ENCODE results near the gene LRRC2. TPM values are rescaled to one million over a fixed set of nuclear protein-coding genes. Genes with fewer than 3 reads are reported as not detected.
A peak's percentile ranks its signal among the peaks of the same experiment; 100 is the strongest.
"Not testable (repeated sequence)": the region's sequence is repeated elsewhere in the genome, so short reads cannot be mapped to it uniquely, and the experiment has no call there.

Gene LRRC2
- polyA plus RNA-seq, 4 donors, result 1.9 to 2.4 (median 2.1) TPM

DNA sequence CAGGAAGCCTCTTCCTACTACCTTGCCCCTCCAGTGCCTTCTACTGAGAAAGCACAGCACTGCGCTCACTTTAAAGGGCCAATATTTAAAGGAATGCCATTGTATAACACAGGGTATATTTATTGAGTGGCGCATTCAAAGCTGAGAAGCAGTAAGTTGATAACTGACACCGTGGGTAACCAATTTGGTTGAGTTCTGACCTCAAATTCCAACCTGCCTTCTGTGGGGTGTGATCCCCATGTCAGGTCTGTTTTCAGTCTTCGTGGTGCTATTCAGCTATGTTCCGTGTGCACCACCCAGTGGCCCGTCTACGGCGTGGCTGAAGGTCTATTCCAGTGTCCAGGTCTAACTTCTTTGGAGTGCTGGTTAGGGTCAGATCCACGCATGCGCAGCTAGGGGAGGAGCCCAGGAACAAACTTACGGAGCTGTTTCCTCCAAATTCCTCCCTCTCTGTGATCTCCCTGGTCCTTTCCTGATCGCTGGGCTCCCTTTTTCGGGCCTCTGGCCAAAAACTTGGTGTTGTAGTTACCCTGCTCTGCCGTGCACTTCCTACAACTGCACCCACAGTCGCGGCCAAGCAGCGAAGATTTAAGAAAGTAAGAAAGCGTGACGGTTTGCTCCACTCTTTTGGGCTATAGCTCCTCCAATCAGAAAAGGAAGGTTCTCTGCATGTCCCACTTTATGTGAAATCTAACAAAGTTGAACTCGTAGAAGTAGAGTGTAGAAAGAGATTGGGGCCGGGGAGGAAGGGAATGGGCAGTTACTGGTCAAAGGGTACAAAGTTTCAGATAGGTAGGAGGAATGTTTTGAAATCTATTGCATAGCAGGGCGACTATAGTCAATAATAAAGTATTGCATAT, 7.7 kb downstream of the LRRC2 start:
- DNase-seq (ENCODE audit: low read depth in 4 of 4, low spot score in 3 of 4), result peak; percentile 52 to 78 (median 57)

DNA sequence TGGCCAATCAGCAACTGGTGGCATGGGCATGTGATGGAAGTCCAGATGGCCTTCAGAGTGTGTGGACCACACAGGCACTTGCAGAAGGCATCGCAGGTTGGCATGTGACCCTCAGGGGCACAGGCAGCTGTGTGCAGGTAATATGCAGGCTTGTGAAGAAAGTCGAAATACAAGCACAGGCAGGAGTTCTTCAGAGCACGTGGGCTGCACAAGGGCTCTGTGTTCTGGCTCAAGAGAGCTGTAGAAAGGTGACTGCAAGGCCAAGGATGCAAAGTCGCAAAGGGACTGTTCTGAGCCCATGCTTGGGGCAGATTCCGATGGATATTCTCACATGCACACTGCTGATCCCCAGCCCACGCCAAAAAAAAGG, 8.3 kb downstream of the LRRC2 start:
- DNase-seq (ENCODE audit: low read depth in 4 of 4, low spot score in 3 of 4), result no peak

DNA sequence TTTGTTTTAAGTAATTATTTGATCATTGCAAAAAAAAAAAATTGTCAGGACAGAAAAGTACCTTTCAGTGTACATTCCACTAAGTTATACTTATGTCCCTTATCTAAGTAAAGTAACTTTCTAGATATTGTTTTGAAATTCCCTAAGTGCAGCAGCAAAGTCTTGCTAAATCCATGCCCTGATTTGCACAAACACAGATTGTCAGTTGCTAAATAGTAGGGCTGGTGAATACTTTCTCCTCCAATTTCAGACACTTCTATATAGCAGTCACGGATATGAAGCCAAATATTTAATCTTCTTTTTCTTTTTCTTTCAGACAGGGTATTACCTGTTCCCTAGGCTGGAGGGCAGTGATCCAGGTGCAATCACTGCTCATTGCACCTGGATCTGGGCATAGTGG, 12.9 kb downstream of the LRRC2 start:
- DNase-seq (ENCODE audit: low read depth in 4 of 4, low spot score in 3 of 4), result no peak

DNA sequence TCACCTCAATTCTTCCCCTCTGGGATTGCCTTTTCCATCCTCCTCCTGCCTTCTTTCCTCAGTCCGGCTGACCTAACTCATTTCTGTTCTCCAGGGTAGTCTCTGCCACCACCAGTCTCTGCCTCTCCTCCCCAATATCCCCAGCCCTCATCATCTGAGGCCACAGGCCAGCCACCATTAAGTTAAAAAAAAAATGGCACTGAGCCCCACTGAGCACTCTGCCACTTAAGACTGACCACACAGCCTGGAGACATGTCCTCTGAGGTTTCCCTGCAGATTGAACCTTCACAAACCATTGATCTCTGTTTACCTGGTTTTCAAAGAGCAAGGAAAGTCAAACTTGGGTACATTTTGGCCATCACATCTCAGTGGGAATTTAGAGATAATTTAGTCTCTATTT, 13.6 kb downstream of the LRRC2 start:
- DNase-seq (ENCODE audit: low read depth in 4 of 4, low spot score in 3 of 4), result no peak

DNA sequence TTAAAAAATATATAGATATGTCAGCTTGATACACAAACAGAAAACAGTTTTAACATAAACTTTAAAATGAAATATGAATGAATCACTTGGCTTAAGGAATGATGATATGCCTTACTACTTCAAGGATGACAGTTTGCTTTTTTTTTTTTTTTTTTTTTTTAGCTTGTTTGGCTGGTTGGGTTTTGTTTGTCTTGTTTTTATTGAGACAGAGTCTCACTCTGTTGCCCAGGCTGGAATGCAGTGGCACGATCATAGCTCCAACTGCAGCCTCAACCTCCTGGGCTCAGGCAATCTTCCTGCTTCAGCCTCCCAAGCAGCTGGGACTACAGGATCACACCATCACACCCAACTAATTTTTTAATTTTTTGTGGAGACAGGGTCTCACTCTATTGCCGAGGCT, 14.5 kb downstream of the LRRC2 start:
- DNase-seq (ENCODE audit: low read depth in 4 of 4, low spot score in 3 of 4), result no peak

DNA sequence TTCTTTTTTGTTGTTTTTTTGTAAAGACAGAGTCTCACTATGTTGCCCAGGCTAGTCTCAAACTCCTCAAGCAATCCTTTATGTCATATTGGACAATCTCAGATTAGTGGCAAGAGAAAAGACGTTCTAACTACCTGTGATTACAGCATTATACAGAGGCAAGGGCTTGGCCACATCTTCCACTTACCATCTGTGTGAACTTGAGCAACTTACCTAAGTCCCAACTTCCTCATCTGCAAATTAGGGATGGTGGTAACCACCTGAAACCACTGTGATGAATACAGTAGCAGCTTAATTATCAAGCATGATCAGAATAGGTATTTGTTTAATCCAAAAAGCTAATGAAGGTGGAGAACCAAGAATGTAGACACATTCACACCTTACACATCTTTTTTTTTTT, 16.1 kb downstream of the LRRC2 start:
- DNase-seq (ENCODE audit: low read depth in 4 of 4, low spot score in 3 of 4), result no peak

DNA sequence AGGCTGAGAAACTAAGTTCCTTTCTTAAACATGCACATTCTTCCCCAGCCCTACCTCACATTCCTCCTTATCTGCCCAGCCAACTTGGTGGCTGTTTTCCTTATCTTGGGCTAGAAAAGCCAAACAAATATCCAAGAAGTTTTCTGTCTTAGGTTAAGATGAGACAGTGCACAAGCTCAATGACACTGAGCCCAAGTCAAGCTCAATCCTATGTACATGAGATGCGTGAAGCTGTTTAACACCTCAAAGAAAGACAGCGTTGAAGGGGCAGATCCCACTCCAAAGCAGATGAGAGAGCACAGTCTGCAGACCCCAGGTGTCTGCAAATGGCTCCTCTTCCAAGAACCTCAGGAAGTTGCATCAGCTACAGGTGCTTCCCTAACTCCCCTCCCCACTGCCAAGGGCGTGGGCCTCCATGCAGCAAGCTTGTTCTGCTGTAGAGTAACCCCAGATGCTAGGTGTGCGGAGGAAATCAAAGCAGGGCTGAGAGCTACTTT, 16.6 kb downstream of the LRRC2 start:
- DNase-seq (ENCODE audit: low read depth in 4 of 4, low spot score in 3 of 4), result no peak

DNA sequence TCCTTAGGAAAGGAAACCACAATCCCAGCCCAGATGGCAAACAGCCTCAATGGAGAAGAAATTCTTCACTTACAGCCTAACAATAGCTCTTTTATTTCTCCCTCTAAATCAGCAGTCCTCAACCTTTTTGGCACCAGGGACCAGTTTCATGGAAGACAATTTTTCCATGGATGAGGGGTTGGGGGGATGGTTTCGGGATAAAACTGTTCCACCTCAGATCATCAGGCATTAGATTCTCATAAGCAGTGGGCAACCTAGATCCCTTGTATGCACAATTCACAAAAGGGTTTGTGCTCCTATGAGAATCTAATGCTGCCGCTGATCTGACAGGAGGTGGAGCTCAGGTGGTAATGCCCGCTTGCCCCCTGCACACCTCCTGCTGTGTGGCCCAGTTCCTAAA, 17.5 kb downstream of the LRRC2 start:
- DNase-seq (ENCODE audit: low read depth in 4 of 4, low spot score in 3 of 4), result not testable (repeated sequence)

DNA sequence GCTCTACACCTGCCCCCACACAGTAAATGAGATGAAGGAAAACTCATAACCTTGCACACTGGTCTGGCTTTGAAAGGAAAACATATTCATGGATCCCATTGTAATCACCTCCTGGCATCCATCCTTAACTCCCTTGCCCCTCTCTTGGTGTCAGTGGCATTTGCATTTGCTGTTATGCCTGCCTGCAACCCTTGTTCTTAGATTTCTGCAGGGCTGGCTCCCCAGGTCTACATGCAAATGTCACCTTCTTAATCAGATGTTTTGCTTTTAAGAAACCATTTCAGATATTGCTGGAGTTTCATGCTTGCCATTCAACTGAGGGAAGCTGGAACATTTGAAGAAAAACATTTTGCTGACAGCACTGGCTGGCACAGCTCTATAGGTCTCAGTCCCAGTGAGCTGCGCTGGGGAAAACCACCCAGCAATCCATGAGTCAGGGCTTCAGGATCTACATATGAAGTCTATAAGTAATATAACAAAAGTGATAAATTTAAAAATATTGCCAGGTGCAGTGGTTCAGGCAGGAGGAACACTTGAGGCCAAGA, 19.1 kb downstream of the LRRC2 start:
- DNase-seq (ENCODE audit: low read depth in 4 of 4, low spot score in 3 of 4), result no peak

DNA sequence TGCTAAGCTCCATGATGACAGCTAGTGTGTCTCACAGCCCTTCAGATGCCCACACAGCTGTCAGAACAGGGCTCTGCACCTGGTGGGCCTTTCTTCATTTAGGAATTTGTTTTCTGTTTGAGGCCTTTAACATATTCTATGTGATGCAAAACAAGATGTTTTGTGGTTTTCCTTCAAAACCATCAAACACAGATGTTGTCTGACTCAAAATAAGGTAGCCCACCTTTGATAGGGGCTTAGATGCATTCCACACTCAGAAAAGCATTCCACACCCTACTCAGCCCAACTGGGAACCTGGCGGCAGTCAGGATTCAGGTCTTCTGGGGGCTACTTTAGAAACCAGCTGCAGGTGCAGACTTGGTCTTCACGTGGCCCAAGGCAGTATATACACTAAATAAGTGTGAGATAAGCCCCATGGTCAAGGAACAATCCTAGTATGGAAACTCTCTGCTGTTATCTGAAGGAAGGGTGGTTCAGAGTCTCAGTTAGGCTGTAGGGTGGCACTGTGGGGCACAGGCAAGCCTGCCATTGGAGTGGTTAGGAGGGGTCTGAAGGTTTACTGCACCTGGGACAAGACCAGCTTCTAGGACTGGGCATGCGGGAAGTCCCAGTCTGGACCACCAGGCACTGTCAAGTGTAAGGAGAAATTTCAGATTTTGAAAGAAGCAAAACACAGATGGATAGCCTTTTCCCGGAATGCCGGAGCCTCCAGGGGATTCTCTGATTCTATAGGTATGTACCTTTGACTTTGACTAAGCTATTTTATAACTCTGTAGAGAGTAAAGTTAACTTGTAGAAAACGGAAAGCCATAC, 20.1 kb downstream of the LRRC2 start:
- DNase-seq (ENCODE audit: low read depth in 4 of 4, low spot score in 3 of 4), result no peak

DNA sequence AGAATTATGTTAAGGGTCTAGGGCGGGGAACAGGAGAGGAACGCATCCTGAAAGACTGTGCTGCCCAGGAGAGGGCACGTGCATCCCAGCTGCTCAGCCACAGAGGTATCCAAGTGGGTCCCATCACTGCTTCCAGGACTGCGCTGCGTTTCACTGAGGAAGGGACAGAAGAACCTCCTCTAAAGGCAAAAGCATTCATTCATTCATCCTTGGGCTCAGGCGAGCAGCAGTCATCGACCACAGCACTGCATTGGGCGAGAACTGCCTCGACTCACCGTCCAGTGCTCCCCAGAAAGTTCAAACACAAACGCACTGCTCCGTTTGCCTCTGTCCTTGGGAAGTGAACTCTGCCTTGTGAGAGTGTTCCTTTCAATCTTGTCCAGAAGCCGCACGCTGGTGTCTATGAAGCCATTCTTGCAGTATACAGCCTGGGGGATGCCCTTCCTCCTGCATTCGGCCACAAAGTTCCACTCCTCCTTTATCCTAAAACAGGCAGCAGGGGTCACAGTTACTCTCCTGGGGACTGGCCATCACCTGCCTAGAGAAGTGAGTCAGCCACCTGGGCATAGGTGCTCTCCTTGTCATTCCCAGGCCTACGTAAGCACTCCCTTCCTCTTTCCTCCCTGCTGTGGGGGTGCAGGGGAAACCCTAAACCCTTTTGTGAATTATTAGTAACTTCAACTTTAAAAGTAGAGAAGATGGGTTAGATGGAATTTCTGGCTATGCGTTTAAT, 21.2 kb downstream of the LRRC2 start:
- no peak for DNase-seq (ENCODE audit: low read depth in 4 of 4, low spot score in 3 of 4)

DNA sequence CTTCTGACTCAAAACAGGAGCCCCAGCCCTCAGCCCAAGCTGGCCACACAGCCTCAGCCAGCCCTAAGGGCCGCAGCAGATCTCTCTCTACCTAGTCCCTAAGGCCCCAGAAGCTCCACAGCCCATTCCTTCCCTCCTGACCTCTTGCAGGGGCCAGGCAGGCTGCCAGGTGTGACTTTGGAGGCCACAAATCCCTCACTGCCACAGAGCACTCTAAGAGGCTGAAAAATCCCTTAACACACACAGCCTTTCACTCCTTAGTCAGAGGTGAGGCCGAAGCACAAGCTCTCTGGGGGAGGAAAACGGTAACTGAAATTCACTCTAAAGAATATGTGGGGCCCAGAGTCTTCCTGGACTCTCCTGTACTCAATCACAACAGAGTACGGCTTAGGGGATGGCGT, 23.3 kb downstream of the LRRC2 start:
- no peak for DNase-seq (ENCODE audit: low read depth in 4 of 4, low spot score in 3 of 4)

DNA sequence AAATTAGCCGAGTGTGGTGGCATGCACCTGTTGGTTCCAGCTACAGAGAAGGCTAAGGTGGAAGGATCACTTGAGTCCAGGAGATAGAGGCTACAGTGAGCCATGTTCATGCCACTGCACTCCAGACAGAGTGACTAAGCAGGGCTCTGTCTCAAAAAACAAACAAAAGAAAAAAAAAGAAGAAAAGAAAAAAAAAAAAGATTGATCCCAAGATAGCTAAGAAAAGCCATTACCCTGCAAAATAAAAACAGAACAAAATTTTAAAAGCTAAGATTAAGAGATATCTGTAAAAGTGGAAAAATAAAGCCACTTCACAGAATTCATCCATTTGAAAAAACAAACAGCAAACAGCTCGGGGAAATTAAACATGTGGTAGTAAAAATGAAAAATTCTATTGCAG, 23.8 kb downstream of the LRRC2 start:
- DNase-seq (ENCODE audit: low read depth in 4 of 4, low spot score in 3 of 4), result no peak

DNA sequence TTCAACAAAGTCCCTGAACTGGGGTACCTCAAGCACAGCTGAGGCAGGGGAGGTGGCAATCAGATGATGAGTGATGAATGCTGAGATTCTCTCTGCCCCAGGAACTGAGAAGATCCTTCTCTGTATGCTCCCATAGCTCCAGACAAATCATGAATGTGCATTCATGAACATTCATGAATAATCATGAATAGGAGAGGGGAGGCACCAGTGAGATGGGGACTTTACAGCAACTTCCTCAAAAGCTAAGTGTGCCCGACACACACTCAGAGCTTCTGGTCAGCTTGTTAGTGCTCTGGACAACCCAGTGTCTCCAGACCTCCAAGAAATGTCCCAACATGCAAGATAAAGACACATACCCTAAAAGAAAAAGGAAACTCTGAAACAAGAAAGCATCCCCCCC, 24.3 kb downstream of the LRRC2 start:
- no peak for DNase-seq (ENCODE audit: low read depth in 4 of 4, low spot score in 3 of 4)

DNA sequence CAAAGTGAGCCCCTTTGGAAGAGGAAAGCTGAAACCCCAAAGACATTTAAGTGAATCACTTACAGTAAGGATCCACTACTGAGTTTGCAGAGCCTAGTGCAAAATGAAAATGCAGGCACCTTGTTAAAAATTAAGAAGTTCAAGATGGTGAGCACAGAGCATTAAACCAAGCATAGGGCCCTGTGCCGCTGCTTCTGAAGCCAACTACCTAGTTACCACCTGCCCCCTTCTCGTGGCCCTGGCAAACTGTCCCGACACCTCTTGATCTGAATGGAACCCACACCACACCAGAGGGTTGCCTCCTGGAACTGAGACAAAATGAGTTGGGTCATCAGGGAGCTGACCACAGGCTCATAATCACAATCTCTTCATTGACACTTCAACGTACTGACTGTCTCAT, 25.6 kb downstream of the LRRC2 start:
- no peak for DNase-seq (ENCODE audit: low read depth in 4 of 4, low spot score in 3 of 4)

DNA sequence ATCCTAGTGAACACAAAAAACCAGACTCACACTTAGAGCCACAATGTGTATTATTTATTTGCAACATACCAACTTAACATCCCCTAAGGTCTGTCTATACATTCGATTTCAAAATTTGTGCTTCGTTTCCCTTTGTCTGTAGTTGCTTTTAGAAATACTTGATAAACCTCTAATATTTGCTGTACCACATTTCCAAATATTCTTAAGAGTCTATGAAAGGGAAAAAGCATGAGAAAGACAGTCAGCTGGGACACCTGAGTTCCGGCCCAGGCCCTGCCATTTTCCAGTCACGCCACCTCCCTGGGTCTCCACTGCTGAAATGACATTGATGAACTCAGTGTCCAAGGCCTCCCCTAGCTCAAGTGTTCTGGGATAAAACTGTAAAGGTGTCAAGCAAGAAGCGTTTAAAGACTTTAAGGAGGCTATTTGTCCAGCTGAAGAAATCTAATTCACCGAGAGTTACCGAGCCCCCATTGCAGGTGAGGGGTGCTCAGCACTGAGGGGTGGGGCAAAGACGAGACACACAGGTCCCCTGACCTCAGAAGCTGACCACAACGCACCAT, 26.6 kb downstream of the LRRC2 start:
- DNase-seq (ENCODE audit: low read depth in 4 of 4, low spot score in 3 of 4), result no peak

DNA sequence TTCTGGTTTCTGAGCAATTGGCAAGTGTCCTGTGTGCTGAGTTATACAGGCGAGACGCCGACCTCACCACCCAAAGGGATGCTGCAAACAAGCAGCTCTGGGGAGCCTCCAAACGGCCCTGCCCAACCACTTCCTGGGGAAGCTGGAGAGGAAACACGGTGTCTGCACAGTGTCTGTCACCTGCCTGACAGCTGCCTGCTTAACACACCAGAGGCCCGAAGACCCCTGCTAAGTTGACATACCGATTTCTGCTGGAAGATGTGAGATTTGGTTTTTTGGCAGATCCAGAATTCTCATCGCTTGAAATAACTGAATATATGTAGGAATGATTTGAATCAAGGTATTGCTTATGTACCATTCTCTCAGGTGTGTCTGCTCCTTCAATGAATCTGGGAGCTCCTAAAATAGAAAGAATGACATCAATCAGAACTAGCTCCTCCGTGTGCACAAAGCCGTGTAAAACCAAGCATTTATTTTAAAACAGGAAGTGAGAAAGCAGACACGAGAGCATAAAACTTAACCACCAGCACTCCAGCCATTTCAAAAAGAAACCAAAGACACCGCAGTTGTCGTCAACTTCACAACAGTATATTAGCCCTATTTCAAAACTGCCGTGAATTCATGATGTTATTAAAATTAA, 27.2 kb downstream of the LRRC2 start:
- DNase-seq (ENCODE audit: low read depth in 4 of 4, low spot score in 3 of 4), result no peak

DNA sequence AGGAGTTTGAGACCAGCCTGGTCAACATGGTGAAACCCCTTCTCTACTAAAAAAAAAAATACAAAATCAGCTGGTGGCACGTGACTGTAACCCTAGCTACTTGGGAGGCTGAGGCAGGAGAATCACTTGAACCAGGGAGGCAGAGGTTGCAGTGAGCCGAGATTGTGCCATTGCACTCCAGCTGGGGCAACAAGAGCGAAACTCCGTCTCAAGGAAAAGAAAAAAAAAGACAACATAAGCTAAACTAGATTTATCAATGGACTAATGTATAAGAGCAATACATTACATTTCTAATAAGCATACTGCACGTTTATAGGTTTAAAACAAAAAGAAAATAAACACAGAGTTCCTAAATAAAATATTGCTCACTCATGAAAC, 27.7 kb downstream of the LRRC2 start:
- not testable (repeated sequence) for DNase-seq (ENCODE audit: low read depth in 4 of 4, low spot score in 3 of 4)

DNA sequence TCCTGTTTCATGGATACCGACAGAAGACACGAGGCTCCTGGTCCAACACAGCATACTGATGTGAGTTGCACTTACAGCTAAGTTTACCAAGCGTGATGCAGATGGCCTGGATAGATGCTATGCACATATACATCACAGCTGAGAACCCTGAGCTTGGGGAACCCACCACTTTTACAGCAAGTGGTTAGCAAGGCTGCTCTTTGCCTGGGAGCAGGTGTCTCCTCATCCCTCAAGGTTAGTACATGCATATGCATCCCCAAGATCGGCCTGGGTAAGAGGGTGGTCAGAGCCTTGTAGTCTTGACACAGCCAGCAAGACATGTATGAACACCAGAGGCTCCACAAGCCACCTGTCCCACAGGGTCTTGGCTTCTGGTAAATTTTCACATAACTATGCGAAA, 28.3 kb downstream of the LRRC2 start:
- no peak for DNase-seq (ENCODE audit: low read depth in 4 of 4, low spot score in 3 of 4)

DNA sequence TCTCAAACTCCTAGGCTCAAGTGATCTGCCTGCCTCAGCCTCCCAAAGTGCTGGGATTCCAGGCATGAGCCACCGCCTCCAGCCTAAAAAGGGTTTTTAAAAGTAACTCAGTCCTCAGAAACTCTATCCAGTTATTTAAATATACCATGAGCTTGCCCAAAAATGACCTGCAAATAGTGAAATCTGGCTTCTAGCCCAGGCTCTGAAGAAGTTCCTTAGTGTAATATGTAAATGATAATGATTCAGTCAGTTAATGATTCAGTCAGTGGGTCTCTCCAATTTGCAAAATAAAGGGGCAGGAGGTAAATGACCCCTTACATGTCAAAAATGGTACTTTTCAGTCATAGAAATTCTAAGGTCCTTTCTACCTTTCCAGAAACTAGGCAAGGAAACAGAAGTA, 28.8 kb downstream of the LRRC2 start:
- DNase-seq (ENCODE audit: low read depth in 4 of 4, low spot score in 3 of 4), result no peak
